Measurements from ENCODE around the gene NLGN1.

- TF ChIP-seq, protein P1, sequence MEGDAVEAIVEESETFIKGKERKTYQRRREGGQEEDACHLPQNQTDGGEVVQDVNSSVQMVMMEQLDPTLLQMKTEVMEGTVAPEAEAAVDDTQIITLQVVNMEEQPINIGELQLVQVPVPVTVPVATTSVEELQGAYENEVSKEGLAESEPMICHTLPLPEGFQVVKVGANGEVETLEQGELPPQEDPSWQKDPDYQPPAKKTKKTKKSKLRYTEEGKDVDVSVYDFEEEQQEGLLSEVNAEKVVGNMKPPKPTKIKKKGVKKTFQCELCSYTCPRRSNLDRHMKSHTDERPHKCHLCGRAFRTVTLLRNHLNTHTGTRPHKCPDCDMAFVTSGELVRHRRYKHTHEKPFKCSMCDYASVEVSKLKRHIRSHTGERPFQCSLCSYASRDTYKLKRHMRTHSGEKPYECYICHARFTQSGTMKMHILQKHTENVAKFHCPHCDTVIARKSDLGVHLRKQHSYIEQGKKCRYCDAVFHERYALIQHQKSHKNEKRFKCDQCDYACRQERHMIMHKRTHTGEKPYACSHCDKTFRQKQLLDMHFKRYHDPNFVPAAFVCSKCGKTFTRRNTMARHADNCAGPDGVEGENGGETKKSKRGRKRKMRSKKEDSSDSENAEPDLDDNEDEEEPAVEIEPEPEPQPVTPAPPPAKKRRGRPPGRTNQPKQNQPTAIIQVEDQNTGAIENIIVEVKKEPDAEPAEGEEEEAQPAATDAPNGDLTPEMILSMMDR (IDR thresholded peaks at IDR 0.05): no peak
- no peak for TF ChIP-seq EP300 (IDR thresholded peaks at IDR 0.05)
Measured at GRCh38 chr3:173799060-173799816, 401.7 kb downstream of the NLGN1 start.
